Lower leg skin (tissue), 3 donors: ENCODE data around the gene PLCH2.

Experiments used
- POLR2A ChIP-seq, 2 donors: fragments of 450-650 bp; IDR thresholded peaks; one replicate each; pipeline ENCODE4 v1.6.1; 2016 to 2017; ENCODE audit warnings: antibody characterized with exemption in 2 of 2, mild to moderate bottlenecking in 1 of 2, moderate library complexity in 1 of 2
- TF ChIP-seq, protein P1 (sequence below), 3 donors: fragments of 450-650 bp; IDR thresholded peaks; one replicate each; pipeline ENCODE4 v1.5.1; 2016; ENCODE audit warnings: antibody characterized with exemption in 3 of 3, mild to moderate bottlenecking in 3 of 3, moderate library complexity in 2 of 3

DNA sequence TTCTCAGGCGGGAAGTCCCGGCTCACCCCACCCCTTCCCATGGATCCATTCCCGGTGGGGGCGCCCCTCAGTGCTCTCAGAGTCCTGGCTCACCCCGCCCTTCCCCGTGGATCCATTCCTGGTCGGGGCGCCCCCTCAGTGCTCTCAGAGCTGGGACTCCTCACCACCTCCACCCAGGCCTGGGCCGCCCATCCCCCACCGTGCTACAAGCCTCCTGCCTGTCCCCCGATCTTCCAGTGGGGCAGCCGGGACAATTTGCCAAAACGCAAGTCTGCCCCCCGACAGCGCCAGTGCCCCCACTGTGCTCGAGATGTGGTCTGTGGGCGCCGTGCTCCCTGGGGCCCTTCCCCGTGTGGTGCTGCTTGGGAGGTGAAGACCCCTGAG, 23.2 kb upstream of the PLCH2 start:
- TF ChIP-seq, protein P1, sequence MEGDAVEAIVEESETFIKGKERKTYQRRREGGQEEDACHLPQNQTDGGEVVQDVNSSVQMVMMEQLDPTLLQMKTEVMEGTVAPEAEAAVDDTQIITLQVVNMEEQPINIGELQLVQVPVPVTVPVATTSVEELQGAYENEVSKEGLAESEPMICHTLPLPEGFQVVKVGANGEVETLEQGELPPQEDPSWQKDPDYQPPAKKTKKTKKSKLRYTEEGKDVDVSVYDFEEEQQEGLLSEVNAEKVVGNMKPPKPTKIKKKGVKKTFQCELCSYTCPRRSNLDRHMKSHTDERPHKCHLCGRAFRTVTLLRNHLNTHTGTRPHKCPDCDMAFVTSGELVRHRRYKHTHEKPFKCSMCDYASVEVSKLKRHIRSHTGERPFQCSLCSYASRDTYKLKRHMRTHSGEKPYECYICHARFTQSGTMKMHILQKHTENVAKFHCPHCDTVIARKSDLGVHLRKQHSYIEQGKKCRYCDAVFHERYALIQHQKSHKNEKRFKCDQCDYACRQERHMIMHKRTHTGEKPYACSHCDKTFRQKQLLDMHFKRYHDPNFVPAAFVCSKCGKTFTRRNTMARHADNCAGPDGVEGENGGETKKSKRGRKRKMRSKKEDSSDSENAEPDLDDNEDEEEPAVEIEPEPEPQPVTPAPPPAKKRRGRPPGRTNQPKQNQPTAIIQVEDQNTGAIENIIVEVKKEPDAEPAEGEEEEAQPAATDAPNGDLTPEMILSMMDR (IDR thresholded peaks at IDR 0.05) = no peak
- no peak for TF ChIP-seq POLR2A (IDR thresholded peaks at IDR 0.05)
